GM18526 (cell line): ENCODE measurements around the gene GOLGA1.

Source experiments
- POLR2A ChIP-seq: IDR thresholded peaks from 3 replicates; pipeline ENCODE4 v1.6.1; 2011; ENCODE audit not compliant: insufficient read length; ENCODE audit errors: extremely low read depth

GOLGA1 gene

GRCh38 chr9:124859803-124860581 lies 80.9 kb downstream of the GOLGA1 start:
- no peak for TF ChIP-seq POLR2A

- TF ChIP-seq POLR2A: no peak
Measured at GRCh38 chr9:124858330-124859046, 82.4 kb downstream of the GOLGA1 start.

GRCh38 chr9:124857533-124858162 lies 83.2 kb downstream of the GOLGA1 start:
- TF ChIP-seq POLR2A: no peak

GRCh38 chr9:124855944-124856765 lies 84.7 kb downstream of the GOLGA1 start:
- no peak for TF ChIP-seq POLR2A

- no peak for TF ChIP-seq POLR2A
Measured at GRCh38 chr9:124855566-124855943, 85.3 kb downstream of the GOLGA1 start.

- TF ChIP-seq POLR2A: no peak
Measured at GRCh38 chr9:124854822-124855221, 86.1 kb downstream of the GOLGA1 start.

GRCh38 chr9:124854161-124854560 lies 86.7 kb downstream of the GOLGA1 start:
- TF ChIP-seq POLR2A: no peak

- TF ChIP-seq POLR2A: no peak
Measured at GRCh38 chr9:124853605-124854143, 87.2 kb downstream of the GOLGA1 start.

GRCh38 chr9:124852829-124853531 lies 87.9 kb downstream of the GOLGA1 start, which contains the start of gene WDR38:
WDR38 (plus strand) TSS chr9:124853460; CDS start chr9:124853532, 72 bp downstream.
- no peak for TF ChIP-seq POLR2A

- no peak for TF ChIP-seq POLR2A
Measured at GRCh38 chr9:124852121-124852828, 88.6 kb downstream of the GOLGA1 start.

- no peak for TF ChIP-seq POLR2A
Measured at GRCh38 chr9:124849801-124850200, 91.1 kb downstream of the GOLGA1 start.

GRCh38 chr9:124846969-124847368 lies 93.9 kb downstream of the GOLGA1 start:
- no peak for TF ChIP-seq POLR2A

- TF ChIP-seq POLR2A: no peak
Measured at GRCh38 chr9:124844291-124844690, 96.6 kb downstream of the GOLGA1 start.
